H1 (cell line): ENCODE results near the gene CHCHD3. TPM values are rescaled to one million over a fixed set of nuclear protein-coding genes. Genes with fewer than 3 reads are reported as not detected.

ENCODE experiments used
- CTCF ChIA-PET: fragments of 300-600 bp; sonication (Branson Sonifier 250); formaldehyde crosslinking; loops from one replicate; lab custom pipeline; 2021; ENCODE audit not compliant: partially characterized antibody; lab: Charles Lee
- POLR2A ChIA-PET: fragments of 300-600 bp; sonication (Branson Sonifier 250); formaldehyde crosslinking; loops from one replicate; lab custom pipeline; 2021; ENCODE audit warnings: inconsistent platforms; ENCODE audit not compliant: partially characterized antibody; lab: Charles Lee
- DNase-seq, 2 experiments: peaks; one replicate each; pipeline versions ENCODE4 v3.0.0 to v3.0.0-alpha.2; 2010 to 2022; ENCODE audit warnings: low spot score in 2 of 2, low read depth in 1 of 2, mixed read lengths in 1 of 2
- FAIRE-seq: peaks from 2 replicates; lab custom pipeline; 2011; peaks lifted over from hg19 to GRCh38; lab: Jason Lieb, UNC
- H2AFZ ChIP-seq: 2 replicates; pipeline ENCODE4 v1.8.1; 2012; ENCODE audit warnings: low read length, inconsistent platforms
- H2AK5ac ChIP-seq: 2 replicates; pipeline ENCODE4 v1.6.1; 2013; ENCODE audit warnings: low read depth, low read length
- H2BK120ac ChIP-seq: replicated peaks from 2 replicates; pipeline ENCODE3; 2013; ENCODE audit warnings: low read depth, low read length, inconsistent platforms
- H2BK12ac ChIP-seq: 2 replicates; pipeline ENCODE4 v1.6.1; 2013; ENCODE audit warnings: low read depth, low read length
- H2BK15ac ChIP-seq: 2 replicates; pipeline ENCODE4 v1.6.1; 2013; ENCODE audit warnings: low read length
- H2BK20ac ChIP-seq: 2 replicates; pipeline ENCODE4 v1.6.1; 2013; ENCODE audit warnings: low read length
- H2BK5ac ChIP-seq: 2 replicates; pipeline ENCODE4 v1.6.1; 2013; ENCODE audit warnings: low read depth, low read length
- H3K14ac ChIP-seq: 2 replicates; pipeline ENCODE4 v1.6.1; 2013; ENCODE audit warnings: inconsistent platforms; ENCODE audit not compliant: insufficient read length
- H3K18ac ChIP-seq: 2 replicates; pipeline ENCODE4 v1.6.1; 2013; ENCODE audit warnings: low read length; ENCODE audit errors: extremely low read depth
- H3K23ac ChIP-seq: 2 replicates; pipeline ENCODE4 v1.6.1; 2013; ENCODE audit warnings: inconsistent platforms; ENCODE audit not compliant: insufficient read length
- H3K23me2 ChIP-seq: 2 replicates; pipeline ENCODE4 v1.6.1; 2013; ENCODE audit warnings: low read depth, low read length
- H3K27ac ChIP-seq: 2 replicates; pipeline ENCODE4 v1.6.1; 2011; ENCODE audit warnings: low read depth, low read length, inconsistent platforms
- H3K27me3 ChIP-seq, 4 experiments: replicated peaks in 1 of 4; 1 replicate in 1 of 4; 2 replicates in 3 of 4; pipeline versions ENCODE4 v1.6.1 to v1.8.1; 2011 to 2013; ENCODE audit warnings: low read length in 3 of 4, mild to moderate bottlenecking in 3 of 4, inconsistent platforms in 2 of 4, mixed read lengths in 2 of 4, moderate library complexity in 1 of 4; ENCODE audit not compliant: control insufficient read depth in 3 of 4, insufficient read depth in 3 of 4; ENCODE audit errors: extremely low read depth in 1 of 4
- H3K36me3 ChIP-seq, 4 experiments: 2 replicates each; pipeline versions ENCODE4 v1.6.1 to v1.8.1; 2011 to 2013; ENCODE audit warnings: mild to moderate bottlenecking in 4 of 4, low read length in 3 of 4, moderate library complexity in 2 of 4, control low read depth in 1 of 4, inconsistent platforms in 1 of 4; ENCODE audit not compliant: insufficient read depth in 4 of 4, control insufficient read depth in 2 of 4
- H3K4ac ChIP-seq: replicated peaks from 2 replicates; pipeline ENCODE3; 2013; ENCODE audit warnings: low read length, low read depth, mixed read lengths, inconsistent platforms; ENCODE audit not compliant: insufficient read length
- H3K4me1 ChIP-seq, 4 experiments: replicated peaks in 1 of 4; 1 replicate in 1 of 4; 2 replicates in 3 of 4; pipeline versions ENCODE4 v1.6.1 to v1.8.1; 2011 to 2013; ENCODE audit warnings: low read length in 3 of 4, inconsistent platforms in 2 of 4, mixed read lengths in 1 of 4; ENCODE audit not compliant: insufficient read depth in 4 of 4, control insufficient read depth in 3 of 4
- H3K4me2 ChIP-seq, 2 experiments: 2 replicates each; pipeline versions ENCODE4 v1.6.1 to v1.8.1; 2011 to 2013; ENCODE audit warnings: low read depth in 2 of 2, low read length in 2 of 2, control low read depth in 1 of 2, inconsistent platforms in 1 of 2, mild to moderate bottlenecking in 1 of 2; ENCODE audit not compliant: insufficient read depth in 1 of 2
- H3K4me3 ChIP-seq, 4 experiments: fragments of 200-600, 300-600 bp in 1 of 4; sonication (generic), shearing (Covaris generic), sonication (Bioruptor Twin) in 1 of 4; 2 replicates each; pipeline versions ENCODE4 v1.5.1 to v1.8.1; 2011 to 2016; ENCODE audit warnings: low read length in 4 of 4, low read depth in 3 of 4, control low read depth in 2 of 4, inconsistent platforms in 2 of 4, mild to moderate bottlenecking in 2 of 4, mixed read lengths in 1 of 4, moderate library complexity in 1 of 4; ENCODE audit not compliant: insufficient read depth in 2 of 4; ENCODE audit errors: extremely low read depth in 1 of 4
- H3K56ac ChIP-seq: replicated peaks from 2 replicates; pipeline ENCODE3; 2013; ENCODE audit warnings: low read depth, mild to moderate bottlenecking, mixed read lengths, low read length, inconsistent platforms; ENCODE audit not compliant: insufficient read length
- H3K79me1 ChIP-seq: 2 replicates; pipeline ENCODE4 v1.6.1; 2013; ENCODE audit warnings: low read depth, low read length, control low read depth
- H3K79me2 ChIP-seq, 2 experiments: 2 replicates each; pipeline versions ENCODE4 v1.6.1 to v1.8.1; 2012 to 2013; ENCODE audit warnings: low read length in 2 of 2, mild to moderate bottlenecking in 2 of 2, inconsistent platforms in 1 of 2; ENCODE audit not compliant: insufficient read depth in 2 of 2, control insufficient read depth in 1 of 2
- H3K9ac ChIP-seq, 4 experiments: replicated peaks in 1 of 4; 1 replicate in 1 of 4; 2 replicates in 3 of 4; pipeline versions ENCODE4 v1.6.1 to v1.8.1; 2011 to 2013; ENCODE audit warnings: low read depth in 3 of 4, low read length in 3 of 4, control low read depth in 2 of 4, mild to moderate bottlenecking in 2 of 4, moderate library complexity in 2 of 4, inconsistent platforms in 1 of 4; ENCODE audit errors: extremely low read depth in 1 of 4
- H3K9me3 ChIP-seq, 2 experiments: 2 replicates each; pipeline versions ENCODE4 v1.6.1 to v1.8.1; 2012 to 2013; ENCODE audit warnings: mild to moderate bottlenecking in 2 of 2, moderate library complexity in 2 of 2, control low read depth in 1 of 2, inconsistent platforms in 1 of 2, low read depth in 1 of 2, low read length in 1 of 2, mixed read lengths in 1 of 2; ENCODE audit not compliant: insufficient read depth in 2 of 2
- H4K20me1 ChIP-seq, 2 experiments: replicated peaks in 1 of 2; 2 replicates each; pipeline versions ENCODE3 to v1.8.1; 2011 to 2013; ENCODE audit warnings: inconsistent platforms in 2 of 2, low read length in 2 of 2, mild to moderate bottlenecking in 1 of 2; ENCODE audit not compliant: insufficient read depth in 2 of 2, control insufficient read depth in 1 of 2
- H4K5ac ChIP-seq: 2 replicates; pipeline ENCODE4 v1.6.1; 2013; ENCODE audit warnings: low read length, low read depth, mixed read lengths, inconsistent platforms; ENCODE audit not compliant: insufficient read length
- H4K8ac ChIP-seq: 2 replicates; pipeline ENCODE4 v1.8.0; 2013; ENCODE audit warnings: mild to moderate bottlenecking, moderate library complexity, low read length, inconsistent platforms; ENCODE audit not compliant: insufficient read depth; ENCODE audit errors: extremely low read depth
- H4K91ac ChIP-seq: replicated peaks from 2 replicates; pipeline ENCODE3; 2013; ENCODE audit warnings: low read length, mixed read lengths, inconsistent platforms; ENCODE audit not compliant: insufficient read length
- BCL11A ChIP-seq, 2 experiments: IDR thresholded peaks; one replicate each; pipeline ENCODE4 v1.6.1; 2011; ENCODE audit warnings: low read depth in 2 of 2, low read length in 2 of 2, mild to moderate bottlenecking in 2 of 2
- CBX8 ChIP-seq: fragments of 300-800, 300-1000 bp; sonication (generic); IDR thresholded peaks from 2 replicates; pipeline ENCODE4 v1.7.1; 2016; ENCODE audit warnings: low read depth, low read length, borderline replicate concordance
- CHD1 ChIP-seq: IDR thresholded peaks from 2 replicates; pipeline ENCODE4 v1.6.1; 2012; ENCODE audit warnings: low read depth, low read length, improper control_type of control experiment
- CHD2 ChIP-seq: IDR thresholded peaks from 2 replicates; pipeline ENCODE4 v1.6.1; 2012; ENCODE audit warnings: low read length, improper control_type of control experiment
- CTBP2 ChIP-seq: IDR thresholded peaks from 2 replicates; pipeline ENCODE4 v1.7.0; 2011; ENCODE audit warnings: borderline replicate concordance, mild to moderate bottlenecking, moderate library complexity, mixed read lengths, low read length; ENCODE audit not compliant: insufficient read depth, insufficient read length
- MAX ChIP-seq: IDR thresholded peaks from 2 replicates; pipeline ENCODE4 v1.6.1; 2012; ENCODE audit warnings: inconsistent platforms
- POLR2A ChIP-seq, 2 experiments: IDR thresholded peaks; 1 replicate in 1 of 2; 2 replicates in 1 of 2; pipeline ENCODE4 v1.6.1; 2011; ENCODE audit warnings: low read depth in 2 of 2, low read length in 2 of 2, mild to moderate bottlenecking in 2 of 2; ENCODE audit errors: control extremely low read depth in 1 of 2
- RAD21 ChIP-seq, 2 experiments: IDR thresholded peaks in 1 of 2; conservative IDR thresholded peaks in 1 of 2; 2 replicates each; pipeline ENCODE4 v1.6.1; 2011; ENCODE audit warnings: low read depth in 2 of 2, low read length in 2 of 2, improper control_type of control experiment in 1 of 2, inconsistent platforms in 1 of 2, mild to moderate bottlenecking in 1 of 2, moderate library complexity in 1 of 2
- RBBP5 ChIP-seq: IDR thresholded peaks from 2 replicates; pipeline ENCODE4 v1.7.1; 2012; ENCODE audit warnings: low read depth, mild to moderate bottlenecking, inconsistent platforms, low read length, moderate library complexity, borderline replicate concordance
- TBP ChIP-seq: IDR thresholded peaks from 2 replicates; pipeline ENCODE4 v1.6.1; 2011; ENCODE audit warnings: low read depth, low read length, improper control_type of control experiment
- TCF12 ChIP-seq: IDR thresholded peaks from 2 replicates; pipeline ENCODE4 v1.6.1; 2011; ENCODE audit warnings: low read depth, mild to moderate bottlenecking, low read length
- WGBS, 2 experiments: shearing (Covaris generic) in 1 of 2; methylation state at CpG; one replicate each; pipeline versions ENCODE4 v1.1.6 to v1.1.7; 2013 to 2015; ENCODE audit warnings: low lambda C conversion rate in 2 of 2, mixed read lengths in 2 of 2, inconsistent platforms in 1 of 2, low coverage in 1 of 2, missing lambda C conversion rate in 1 of 2; ENCODE audit not compliant: insufficient replicate concordance in 2 of 2, insufficient coverage in 1 of 2, insufficient read length in 1 of 2; ENCODE audit errors: extremely low coverage in 1 of 2, missing lambda C conversion rate in 1 of 2; 5-methylcytosine and 5-hydroxymethylcytosine counted together
- polyA plus RNA-seq, 7 experiments: library from polyadenylated mRNA; depleted of rRNA in 3 of 7; stranded (reverse) in 5 of 7; unstranded in 2 of 7; fragments of >200 nt in 5 of 7; fragments of 200-250 nt in 2 of 7; gene quantifications; 1 replicate in 5 of 7; 2 replicates in 1 of 7; 4 replicates in 1 of 7; pipeline versions ENCODE4 v1.2.1 to v1.2.3, GENCODE V29; 2011 to 2013; ENCODE audit warnings: missing spikeins in 2 of 7, mixed read lengths in 2 of 7
- total RNA-seq: library from RNA; stranded (reverse); fragmentation: NEBNext Ultra II Directional; extraction: Animal tissue kit (Norgen Biotek cat#: 25700); gene quantifications from 2 replicates; pipeline ENCODE4 v1.2.1, GENCODE V29; 2021

The CHCHD3 gene
- total and polyA plus RNA-seq, 2 of the 8 experiments (the other 6 are each of a cell fraction or from before 2014, with no cell fraction given): 42.9 to 137 TPM

- Histone ChIP-seq H4K20me1 (peaks cover 14 to 18% of the 10 kb centered on the region in 2 experiments), H3K4me2 (no peak overlapping the region), H3K9me3 (no peaks in the 10 kb centered on the region), H3K9ac (no peak overlapping the region), H3K27ac (no peak overlapping the region), H4K5ac (no peak overlapping the region), H3K79me2 (peaks cover 13 to 94% of the 10 kb centered on the region in 2 experiments), H3K4ac (no peak overlapping the region), H3K4me1 (peaks cover 0 to 8% (median 2%) of the 10 kb centered on the region in 4 experiments; a peak in 5 of 7 replicates), H3K4me3 (no peak overlapping the region), H2BK20ac (no peak overlapping the region), H2BK15ac (no peak overlapping the region), H4K8ac (no peak overlapping the region), H2AK5ac (no peak overlapping the region), H3K23ac (no peak overlapping the region), H3K36me3 (no peaks in the 10 kb centered on the region; a peak in 1 of 8 replicates), H3K14ac (no peak overlapping the region), H2BK5ac (no peak overlapping the region), H2BK12ac (no peak overlapping the region), H4K91ac (no peak overlapping the region), H3K56ac (no peak overlapping the region), H2AFZ (no peak overlapping the region), H2BK120ac (no peak overlapping the region), H3K23me2 (no peaks in the 10 kb centered on the region), H3K18ac (no peak overlapping the region), H3K27me3 (no peaks in the 10 kb centered on the region), H3K79me1 (peaks cover 2% of the 10 kb centered on the region; the same call in 1 of the 2 replicates)
- POLR2A ChIA-PET: interaction anchor here (1.6 kb wide), 1 partner anchor 9 kb away, joined by 3 read pairs; no protein-coding TSS in a partner anchor
- DNase-seq: no peak
- no peak for FAIRE-seq
- WGBS, 2 experiments: 81% methylated on average over 5 of the region's 5 CpGs; no CpG with 5 or more reads in 1 of the 2 experiments
- CTCF ChIA-PET: interaction anchor here (0.6 to 1.9 kb wide), 15 partner anchors 16 to 1322 kb away, joined by 3 to 7 read pairs (median 4); no protein-coding TSS in a partner anchor
- TF ChIP-seq CHD2: no peak
- TF ChIP-seq MAX: no peak
- TF ChIP-seq CTBP2: no peak
- no peak for TF ChIP-seq POLR2A (IDR thresholded peaks at IDR 0.05; ENCODE audit: control extremely low read depth in 1 of 2, low read depth in 2 of 2, low read length in 2 of 2)
- no peak for TF ChIP-seq TBP
- no peak for TF ChIP-seq CBX8
- TF ChIP-seq RBBP5: no peak
- no peak for TF ChIP-seq RAD21 (IDR thresholded peaks at IDR 0.05 in 1 of 2, conservative IDR thresholded peaks at IDR 0.05 in 1 of 2; ENCODE audit: low read depth in 2 of 2, low read length in 2 of 2)
- TF ChIP-seq CHD1: no peak
- no peak for TF ChIP-seq TCF12
- no peak for TF ChIP-seq BCL11A (IDR thresholded peaks at IDR 0.05; ENCODE audit: low read depth in 2 of 2, low read length in 2 of 2)
Measured at GRCh38 chr7:133051719-133052400, 30.0 kb downstream of the CHCHD3 start.
